AG04449 (cell line): ENCODE data around the gene CDH2.
A peak's percentile ranks its signal among the peaks of the same experiment; 100 is the strongest.

Source experiments
- CTCF ChIA-PET: fragments of 350-600 bp; formaldehyde crosslinking; extraction: SDS; loops from one replicate; lab custom pipeline; 2021; ENCODE audit warnings: antibody characterized with exemption; lab: Yijun Ruan, JAX
- POLR2A ChIA-PET: fragments of 400-600, 350-600 bp; formaldehyde crosslinking; extraction: SDS; loops from one replicate; lab custom pipeline; 2020; ENCODE audit warnings: antibody characterized with exemption, inconsistent platforms; lab: Yijun Ruan, JAX
- DNase-seq: peaks from one replicate; pipeline ENCODE4 v3.0.0-alpha.2; 2010; ENCODE audit warnings: low read depth, low spot score
- H3K4me3 ChIP-seq: 2 replicates; pipeline ENCODE4 v1.5.1; 2011; ENCODE audit warnings: low read depth, mild to moderate bottlenecking, control low read depth, low read length
- TF ChIP-seq, protein P1 (sequence below): IDR thresholded peaks from one replicate; pipeline ENCODE4 v1.5.1; 2011; ENCODE audit warnings: mild to moderate bottlenecking, moderate library complexity, low read length, control low read depth, inconsistent platforms; ENCODE audit not compliant: insufficient read depth; ENCODE audit errors: missing control alignments

Gene CDH2

GRCh38 chr18:28027755-28028154, 149.2 kb downstream of the CDH2 start:
- H3K4me3 ChIP-seq = no peak overlapping the region
- POLR2A ChIA-PET = no interaction called here
- TF ChIP-seq, protein P1, sequence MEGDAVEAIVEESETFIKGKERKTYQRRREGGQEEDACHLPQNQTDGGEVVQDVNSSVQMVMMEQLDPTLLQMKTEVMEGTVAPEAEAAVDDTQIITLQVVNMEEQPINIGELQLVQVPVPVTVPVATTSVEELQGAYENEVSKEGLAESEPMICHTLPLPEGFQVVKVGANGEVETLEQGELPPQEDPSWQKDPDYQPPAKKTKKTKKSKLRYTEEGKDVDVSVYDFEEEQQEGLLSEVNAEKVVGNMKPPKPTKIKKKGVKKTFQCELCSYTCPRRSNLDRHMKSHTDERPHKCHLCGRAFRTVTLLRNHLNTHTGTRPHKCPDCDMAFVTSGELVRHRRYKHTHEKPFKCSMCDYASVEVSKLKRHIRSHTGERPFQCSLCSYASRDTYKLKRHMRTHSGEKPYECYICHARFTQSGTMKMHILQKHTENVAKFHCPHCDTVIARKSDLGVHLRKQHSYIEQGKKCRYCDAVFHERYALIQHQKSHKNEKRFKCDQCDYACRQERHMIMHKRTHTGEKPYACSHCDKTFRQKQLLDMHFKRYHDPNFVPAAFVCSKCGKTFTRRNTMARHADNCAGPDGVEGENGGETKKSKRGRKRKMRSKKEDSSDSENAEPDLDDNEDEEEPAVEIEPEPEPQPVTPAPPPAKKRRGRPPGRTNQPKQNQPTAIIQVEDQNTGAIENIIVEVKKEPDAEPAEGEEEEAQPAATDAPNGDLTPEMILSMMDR = no peak
- no peak for DNase-seq
- CTCF ChIA-PET = interaction anchor here (1.5 kb wide), 1 partner anchor 278 kb away, joined by 5 read pairs; no protein-coding TSS in a partner anchor

- H3K4me3 ChIP-seq = no peak overlapping the region
- POLR2A ChIA-PET = no interaction called here
- CTCF ChIA-PET = no interaction called here
- no peak for DNase-seq
- TF ChIP-seq, protein P1 = no peak
These were observed 157.4 kb downstream of the CDH2 start for GRCh38 chr18:28019425-28020108.

- POLR2A ChIA-PET = no interaction called here
These were observed 158.6 kb downstream of the CDH2 start for GRCh38 chr18:28018351-28018750.

DNA sequence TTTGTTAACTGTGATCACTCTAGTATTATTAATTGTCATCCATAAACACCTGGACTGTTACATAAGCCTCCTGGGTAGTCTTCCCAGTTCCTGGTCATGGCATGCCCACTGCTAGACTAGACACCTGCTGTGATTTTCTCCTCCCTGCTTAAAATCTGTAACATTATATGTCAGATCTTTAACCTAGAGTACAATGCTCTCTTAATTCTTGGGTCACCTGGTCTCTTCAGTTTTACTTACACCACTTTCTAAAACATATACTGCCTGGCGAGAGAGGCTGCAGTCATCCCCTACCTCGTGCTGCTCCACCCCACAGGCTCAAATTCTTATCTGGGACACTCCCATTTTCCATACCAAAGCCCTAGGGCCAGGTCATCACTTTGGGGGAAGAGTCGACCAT, 161.3 kb downstream of the CDH2 start:
- TF ChIP-seq, protein P1 = no peak
- H3K4me3 ChIP-seq = no peak overlapping the region
- no peak for DNase-seq
- ChIA-PET POLR2A (no interaction called here), CTCF (no interaction called here)

More at GRCh38 chr18:28018351-28018750, 158.6 kb downstream of the CDH2 start:
- peak; percentile 14 for DNase-seq
- CTCF ChIA-PET = no interaction called here
- TF ChIP-seq, protein P1 = no peak
- no peak overlapping the region for H3K4me3 ChIP-seq

DNA sequence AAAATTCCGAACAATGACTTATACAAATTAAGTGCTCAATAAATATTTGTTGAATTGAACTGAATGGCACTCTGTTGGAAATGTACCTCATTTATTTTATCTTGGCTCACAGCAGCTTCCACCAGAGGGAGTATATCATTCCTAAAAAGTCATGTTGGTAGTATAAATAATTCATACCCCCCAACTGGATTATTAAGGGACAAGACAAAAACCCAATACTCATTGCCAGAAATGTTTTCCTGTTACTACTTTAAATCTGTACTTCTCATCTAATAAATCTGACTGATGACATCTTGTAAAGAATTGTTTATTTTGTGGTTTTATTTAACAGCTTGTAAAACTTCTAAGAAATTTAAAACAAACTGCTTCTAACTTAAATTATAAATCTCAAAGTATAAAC, 163.9 kb downstream of the CDH2 start:
- DNase-seq = no peak
- CTCF ChIA-PET = interaction anchor here (0.9 to 1.7 kb wide), 10 partner anchors 9 to 177 kb away, joined by 3 to 5 read pairs (median 3); no protein-coding TSS in a partner anchor
- TF ChIP-seq, protein P1 = peak; percentile 36
- H3K4me3 ChIP-seq = no peak overlapping the region
- POLR2A ChIA-PET = no interaction called here

DNA sequence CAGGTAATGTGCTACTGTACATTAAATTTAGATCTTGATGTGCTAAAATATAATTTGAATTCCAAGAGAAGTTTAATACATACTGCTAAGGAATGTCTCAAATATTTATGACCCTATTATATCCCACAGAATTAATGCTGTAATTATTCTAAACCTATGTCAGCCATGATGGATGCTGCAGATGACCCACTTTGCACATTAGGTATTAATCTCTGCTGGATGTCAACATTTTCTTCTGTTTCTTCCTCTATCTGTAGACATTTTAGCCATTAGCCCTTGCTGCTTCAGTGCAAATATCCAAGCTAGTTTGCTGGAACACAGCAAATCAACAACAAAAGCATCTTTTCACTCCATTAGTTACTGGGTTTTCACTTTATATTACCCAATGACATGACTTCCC, 164.6 kb downstream of the CDH2 start:
- TF ChIP-seq, protein P1 = no peak
- ChIA-PET POLR2A (no interaction called here), CTCF (interaction anchor here (1.0 to 1.7 kb wide), 4 partner anchors 8 to 102 kb away, joined by 3 to 4 read pairs (median 3); no protein-coding TSS in a partner anchor)
- no peak for DNase-seq
- no peak overlapping the region for H3K4me3 ChIP-seq
